GM12873 (cell line): ENCODE measurements around the gene SLFN11.

ENCODE experiments used
- CTCF ChIP-seq: IDR thresholded peaks from 2 replicates; pipeline ENCODE4 v1.5.1; 2012; ENCODE audit warnings: low read depth, mild to moderate bottlenecking, moderate library complexity, low read length, control low read depth; ENCODE audit not compliant: insufficient read depth; ENCODE audit errors: missing control alignments

The SLFN11 gene

DNA sequence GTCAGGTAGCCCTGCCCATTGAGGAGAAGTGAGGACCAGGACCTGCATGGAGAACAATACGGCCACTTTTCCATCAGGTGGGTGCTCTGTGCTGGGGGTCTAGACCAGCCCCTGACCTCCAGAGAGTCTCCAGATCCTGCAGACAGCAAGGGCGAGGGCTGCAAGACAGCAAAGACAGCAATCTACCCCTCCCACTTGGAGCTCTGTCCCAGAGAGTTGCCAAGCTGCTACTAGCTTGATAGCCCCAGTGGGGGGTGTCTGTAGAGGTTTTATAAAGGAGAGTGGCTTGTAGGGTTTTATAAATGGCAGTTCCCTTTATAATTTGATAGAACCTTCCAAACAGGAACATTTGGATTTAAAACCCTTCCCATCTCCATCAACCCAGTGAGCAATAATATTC is 16.7 kb upstream of the SLFN11 start:
- no peak for TF ChIP-seq CTCF

DNA sequence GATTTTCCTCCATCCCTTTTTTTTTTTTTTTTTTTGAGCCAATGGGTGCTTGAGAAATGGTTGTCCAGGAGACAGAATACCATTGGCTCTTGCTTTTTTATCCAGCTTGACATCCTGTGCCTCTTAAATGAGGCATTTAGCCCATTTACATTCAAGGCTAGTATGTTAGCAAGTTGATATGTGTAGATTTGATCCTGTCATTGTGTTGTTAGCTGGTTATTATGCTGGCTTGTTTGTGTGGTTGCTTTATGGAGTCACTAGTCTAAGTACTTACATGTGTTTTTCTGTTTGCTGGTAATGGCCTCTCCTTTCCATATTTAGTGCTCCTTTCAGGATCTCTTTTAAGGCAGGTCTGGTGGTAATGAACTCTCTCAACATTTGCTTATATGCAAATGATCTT is 14.1 kb upstream of the SLFN11 start:
- TF ChIP-seq CTCF, result no peak

DNA sequence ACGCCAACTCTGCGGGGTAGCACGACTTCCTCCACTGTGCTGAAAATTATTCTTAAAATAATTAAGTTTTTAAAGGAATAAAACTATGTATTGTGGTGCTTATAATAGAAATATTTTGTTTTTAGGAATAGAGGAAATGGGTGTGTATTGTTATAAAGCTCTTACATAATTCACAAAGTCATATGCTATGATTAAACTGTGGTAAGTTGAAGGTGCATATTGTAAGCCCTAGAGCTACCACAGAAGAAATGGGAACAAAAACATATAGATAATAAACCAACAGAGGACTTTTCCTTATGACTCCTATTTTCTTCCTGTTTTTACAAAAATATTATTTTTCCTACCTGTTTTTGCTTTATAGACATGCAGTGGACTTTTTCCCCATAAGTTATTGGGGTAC is 4.3 kb upstream of the SLFN11 start:
- no peak for TF ChIP-seq CTCF

DNA sequence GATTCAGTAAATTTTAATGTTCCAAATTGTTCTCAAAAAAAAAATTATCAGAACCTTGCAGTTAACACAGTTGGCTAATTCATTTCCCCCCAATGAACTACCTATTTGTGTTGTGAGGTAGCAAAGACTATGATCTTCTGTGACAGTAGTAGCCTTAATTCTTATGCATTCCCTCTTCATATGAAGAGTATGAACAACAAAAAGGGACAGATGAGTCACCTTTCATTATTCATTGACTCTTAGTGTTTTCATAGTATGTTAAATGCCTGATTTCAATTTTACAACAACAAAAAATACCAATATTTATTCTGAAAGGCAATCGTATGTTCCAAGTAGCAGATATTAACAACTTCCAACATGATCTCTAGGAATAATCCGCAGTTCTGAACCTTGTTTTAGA is 3.6 kb upstream of the SLFN11 start:
- TF ChIP-seq CTCF, result no peak

DNA sequence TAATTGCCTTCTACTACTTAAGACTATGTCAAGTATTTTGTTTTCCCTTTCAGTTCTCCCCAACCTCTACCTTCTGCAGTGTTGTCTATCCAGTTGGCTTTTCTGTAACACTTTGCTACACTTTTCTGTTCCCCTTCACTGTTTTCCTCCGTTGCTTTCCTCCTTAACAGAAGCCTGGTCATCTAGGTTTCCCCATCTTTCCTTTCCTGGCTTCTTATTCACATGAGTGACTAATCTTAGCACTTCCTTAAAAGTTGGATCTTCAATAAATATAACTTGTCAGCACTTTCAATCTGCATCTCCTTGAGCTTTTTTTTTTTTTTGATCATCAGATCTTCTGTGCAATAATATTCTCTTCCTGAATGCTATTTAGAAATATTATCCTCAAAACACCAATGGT is 2.8 kb upstream of the SLFN11 start:
- no peak for TF ChIP-seq CTCF

GRCh38 chr17:35374766-35375344 is 1.4 kb upstream of the SLFN11 start:
- no peak for TF ChIP-seq CTCF

DNA sequence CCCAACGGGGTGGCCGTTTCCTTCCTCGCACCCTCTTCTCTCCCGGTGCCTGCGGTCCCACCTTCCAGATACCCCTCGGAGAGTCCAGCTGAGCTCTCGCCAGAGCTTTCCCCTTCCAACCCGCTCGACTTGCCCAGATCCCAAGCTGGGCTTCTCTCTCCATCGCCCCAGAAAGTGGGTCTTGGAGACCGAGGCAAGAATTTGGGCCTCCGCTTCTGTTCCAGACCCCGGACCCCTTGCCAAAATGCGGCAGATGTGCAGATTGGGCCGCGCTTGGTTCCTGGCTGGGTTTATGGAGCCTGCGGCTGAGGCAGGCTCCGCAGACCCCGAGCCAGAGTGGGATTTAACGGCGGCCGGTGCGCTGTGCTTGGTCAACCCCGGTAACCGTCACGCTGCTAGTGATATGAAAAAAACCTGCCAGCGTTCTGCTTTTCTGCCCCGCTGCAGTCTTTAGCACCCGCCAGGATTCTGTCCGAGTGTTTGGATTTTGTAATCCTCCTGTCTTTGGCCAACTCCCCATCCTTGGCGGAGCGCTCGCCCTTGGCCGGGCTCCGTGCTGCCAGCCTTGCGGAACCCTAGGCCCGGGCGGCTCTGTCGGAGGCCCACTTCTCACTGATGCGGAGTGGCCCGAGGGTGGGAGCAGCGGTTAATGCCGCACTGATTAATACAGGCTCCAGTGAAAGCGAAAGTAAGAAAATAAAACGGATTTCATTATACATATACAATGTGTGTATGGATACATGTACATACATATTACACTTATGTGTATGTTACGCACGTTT is 754 bp upstream of the SLFN11 start:
- TF ChIP-seq CTCF, result no peak
